Left cardiac atrium (tissue), 4 donors: ENCODE data around the gene NCF1. TPM values are rescaled to one million over a fixed set of nuclear protein-coding genes. Genes with fewer than 3 reads are reported as not detected.
"Not testable (repeated sequence)": the region's sequence is repeated elsewhere in the genome, so short reads cannot be mapped to it uniquely, and the experiment has no call there.

Experiments used
- ATAC-seq, 2 donors: fragments of 200-7000 bp; cut with Tn5 transposase; one replicate each; pipeline ENCODE4 v1.9.1; 2020; ENCODE audit warnings: mild to moderate bottlenecking in 2 of 2, moderate library complexity in 2 of 2
- DNase-seq: peaks from one replicate; pipeline ENCODE4 v3.0.0-alpha.2; 2020
- intact Hi-C, 2 donors: fragments of 100-400 bp; cut with DNase I; formaldehyde crosslinking; loops; one replicate each; pipeline versions ENCODE4 v1.14.1 to v1.15.1; 2022 to 2023
- total RNA-seq, 2 donors: library from RNA; stranded (reverse); fragmentation: NEBNext Ultra II Directional; extraction: Animal tissue kit (Norgen Biotek cat#: 25700); gene quantifications; one replicate each; pipeline ENCODE4 v1.2.1, GENCODE V29; 2021
- donor health status: DM: no; HTN: yes; CAD: no.
- donor health status: DM: no; HTN: yes; CAD: no; lungs with severe emphysema.
- donor health status: DM: yes; HTN: yes; CAD: no.
- donor health status: Dilated cardiomyopathy.

The NCF1 gene
- total RNA-seq, 2 donors from 2014 or later = 1.9 to 10.8 TPM

DNA sequence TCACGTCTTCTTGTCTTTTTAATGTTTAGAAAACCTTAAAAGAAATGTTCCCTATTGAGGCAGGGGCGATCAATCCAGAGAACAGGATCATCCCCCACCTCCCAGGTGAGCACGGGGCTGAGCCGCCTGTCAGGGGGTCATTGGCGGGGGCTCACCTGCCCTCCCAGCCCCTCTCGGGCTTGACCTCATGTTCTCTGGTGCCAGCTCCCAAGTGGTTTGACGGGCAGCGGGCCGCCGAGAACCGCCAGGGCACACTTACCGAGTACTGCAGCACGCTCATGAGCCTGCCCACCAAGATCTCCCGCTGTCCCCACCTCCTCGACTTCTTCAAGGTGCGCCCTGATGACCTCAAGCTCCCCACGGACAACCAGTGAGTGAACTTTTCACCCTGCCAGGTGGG lies 5.2 kb downstream of the NCF1 start:
- ATAC-seq, intact Hi-C loops, DNase-seq: not testable (repeated sequence)

DNA sequence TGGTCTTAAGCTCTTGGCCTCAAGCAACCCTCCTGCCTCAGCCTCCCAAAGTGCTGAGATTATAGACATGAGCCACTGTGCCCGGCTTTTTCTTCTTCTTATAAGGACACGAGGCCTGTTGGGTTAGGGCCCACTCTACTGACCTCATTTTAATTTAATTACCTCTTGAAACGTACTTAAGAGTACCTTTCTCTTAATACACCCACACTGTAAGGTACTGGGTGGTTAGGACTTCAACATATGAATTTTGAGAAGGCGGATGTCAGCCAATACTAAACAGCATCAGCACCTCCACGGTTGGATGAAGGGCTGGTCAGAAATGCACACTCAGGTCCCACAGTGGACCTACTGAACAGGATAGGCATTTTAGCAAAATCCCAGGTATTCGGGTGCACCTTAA lies 7.9 kb downstream of the NCF1 start:
- intact Hi-C loops = not testable (repeated sequence)

DNA sequence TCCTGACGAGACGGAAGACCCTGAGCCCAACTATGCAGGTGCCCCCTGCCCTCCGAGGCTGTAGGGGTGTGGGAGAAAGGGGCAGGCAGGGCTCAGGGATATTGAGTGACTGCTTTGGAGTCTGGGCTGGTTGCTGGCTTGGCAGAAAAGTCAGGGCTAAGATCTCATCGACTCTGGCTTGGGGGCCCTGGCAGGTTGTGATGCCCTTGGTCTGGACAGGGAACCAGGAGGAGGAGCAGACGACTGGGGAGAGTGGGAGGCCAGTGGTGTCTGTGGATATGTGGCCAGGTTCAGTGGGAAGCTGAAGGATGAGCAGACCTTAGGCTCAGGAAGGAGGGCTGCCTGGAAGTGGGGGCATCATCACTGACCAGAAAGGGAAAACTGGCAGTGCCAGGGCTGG lies 9.8 kb downstream of the NCF1 start:
- DNase-seq, ATAC-seq, intact Hi-C loops: not testable (repeated sequence)

More for the DNA sequence above, 7.9 kb downstream of the NCF1 start:
- ATAC-seq, DNase-seq: not testable (repeated sequence)

DNA sequence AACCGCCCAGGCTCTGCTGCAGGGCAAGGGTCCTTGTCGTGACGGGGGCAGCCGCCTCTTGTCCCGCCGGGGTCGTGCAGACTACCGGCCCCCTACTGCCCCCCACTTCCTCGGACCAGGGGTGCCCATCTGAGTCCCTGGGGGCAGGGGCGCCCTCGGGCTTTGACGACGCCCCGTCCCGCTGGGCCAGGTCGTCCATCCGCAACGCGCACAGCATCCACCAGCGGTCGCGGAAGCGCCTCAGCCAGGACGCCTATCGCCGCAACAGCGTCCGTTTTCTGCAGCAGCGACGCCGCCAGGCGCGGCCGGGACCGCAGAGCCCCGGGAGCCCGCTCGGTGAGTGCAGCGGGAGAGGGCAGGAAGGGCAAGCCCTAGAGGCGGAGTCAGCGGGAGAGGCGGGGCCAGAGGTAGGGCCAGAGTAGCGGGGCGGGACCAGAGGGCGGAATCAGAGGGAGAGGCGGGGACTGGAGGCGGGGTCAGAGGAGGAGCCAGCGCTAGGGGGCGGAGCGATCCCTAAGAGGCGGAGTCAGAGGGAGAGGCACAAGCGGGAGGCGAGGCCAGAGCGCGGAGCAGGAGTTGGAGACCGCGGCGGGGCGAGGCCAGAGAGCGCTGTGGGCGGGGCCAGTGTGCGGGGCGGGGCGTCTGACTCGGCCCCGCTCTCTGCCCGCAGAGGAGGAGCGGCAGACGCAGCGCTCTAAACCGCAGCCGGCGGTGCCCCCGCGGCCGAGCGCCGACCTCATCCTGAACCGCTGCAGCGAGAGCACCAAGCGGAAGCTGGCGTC lies 14.7 kb downstream of the NCF1 start:
- intact Hi-C loops = not testable (repeated sequence)
- peak; percentile 94 for DNase-seq
- peak; percentile 97 to 98 for ATAC-seq

DNA sequence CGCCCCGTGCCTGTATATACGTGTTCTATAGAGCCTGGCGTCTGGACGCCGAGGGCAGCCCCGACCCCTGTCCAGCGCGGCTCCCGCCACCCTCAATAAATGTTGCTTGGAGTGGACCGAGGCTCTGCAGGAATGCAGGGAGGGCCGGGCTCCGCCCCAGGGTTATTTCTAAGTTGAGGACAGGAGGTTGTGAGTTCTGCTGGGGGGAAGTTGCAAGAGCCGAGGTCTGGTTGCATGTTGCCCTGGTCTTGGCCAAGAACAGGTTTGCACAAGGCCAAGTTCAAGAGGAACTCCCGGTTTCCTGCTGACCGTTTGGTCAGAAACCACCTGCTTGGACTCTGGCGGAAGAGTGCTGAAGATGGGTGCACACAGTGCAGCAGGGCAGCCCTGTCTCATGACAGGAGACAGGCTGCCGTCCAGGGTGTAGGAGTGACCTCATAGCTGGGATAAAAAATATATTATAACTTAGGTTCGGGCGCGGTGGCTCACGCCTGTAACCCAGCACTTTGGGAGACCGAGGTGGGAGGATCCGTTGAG lies 15.5 kb downstream of the NCF1 start:
- intact Hi-C loops = not testable (repeated sequence)
- peak; percentile 23 to 27 for ATAC-seq

DNA sequence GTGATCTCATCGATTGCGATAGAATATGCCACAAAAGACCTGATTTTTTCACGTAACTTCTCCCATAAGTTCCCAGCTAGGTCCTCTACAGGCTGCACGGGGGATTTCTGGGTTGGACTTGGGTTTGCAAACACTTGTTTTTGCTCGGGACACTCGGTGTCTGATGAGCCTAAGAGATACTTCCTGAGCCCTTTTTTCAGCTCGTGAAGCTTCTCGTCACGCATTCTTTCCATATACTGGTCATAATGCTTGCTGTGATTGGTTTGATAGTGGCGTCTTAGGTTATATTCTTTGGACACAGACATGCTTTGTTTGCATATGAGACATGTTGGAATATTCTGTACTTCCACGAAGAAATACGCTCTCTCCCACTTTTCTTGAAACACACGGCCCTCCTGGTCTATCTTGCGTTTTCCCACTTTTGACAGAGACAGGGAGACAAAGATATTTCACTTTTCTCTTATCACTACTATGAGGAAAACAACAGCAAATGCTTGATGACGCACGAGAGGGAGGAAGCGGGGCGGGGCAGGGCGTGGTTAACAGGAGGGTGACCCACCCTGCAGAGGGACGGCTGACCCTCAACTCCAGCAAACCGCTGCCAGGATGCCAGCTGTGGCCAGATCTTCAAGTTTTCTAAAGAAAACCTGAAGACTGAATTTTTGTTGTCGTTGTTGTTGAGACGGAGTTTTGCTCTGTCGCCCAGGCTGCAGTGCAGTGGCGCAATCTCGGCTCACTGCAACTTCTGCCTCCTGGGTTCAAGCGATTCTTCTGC lies 24.2 kb downstream of the NCF1 start:
- ATAC-seq, DNase-seq, intact Hi-C loops: not testable (repeated sequence)

More for the DNA sequence above, 15.5 kb downstream of the NCF1 start:
- DNase-seq = not testable (repeated sequence)

DNA sequence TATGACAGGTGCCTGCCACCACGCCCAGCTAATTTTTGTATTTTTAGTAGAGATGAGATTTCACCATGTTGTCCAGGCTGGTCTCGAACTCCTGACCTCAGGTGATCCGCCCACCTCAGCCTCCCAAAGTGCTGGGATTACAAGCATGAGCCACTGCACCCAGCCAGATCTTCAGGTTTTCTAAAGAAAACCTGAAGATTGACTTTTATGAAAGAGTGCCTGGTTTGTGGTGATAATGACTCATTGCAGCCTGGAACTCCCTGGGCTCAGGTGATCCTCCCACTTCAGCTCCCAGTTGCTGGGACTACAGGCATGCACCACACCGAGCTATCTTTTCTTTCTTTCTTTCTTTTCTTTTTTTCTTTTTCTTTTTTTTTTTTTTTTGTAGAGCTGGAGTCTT lies 24.8 kb downstream of the NCF1 start:
- ATAC-seq = peak in 1 of 2 donors; percentile 71
- DNase-seq, intact Hi-C loops: not testable (repeated sequence)

DNA sequence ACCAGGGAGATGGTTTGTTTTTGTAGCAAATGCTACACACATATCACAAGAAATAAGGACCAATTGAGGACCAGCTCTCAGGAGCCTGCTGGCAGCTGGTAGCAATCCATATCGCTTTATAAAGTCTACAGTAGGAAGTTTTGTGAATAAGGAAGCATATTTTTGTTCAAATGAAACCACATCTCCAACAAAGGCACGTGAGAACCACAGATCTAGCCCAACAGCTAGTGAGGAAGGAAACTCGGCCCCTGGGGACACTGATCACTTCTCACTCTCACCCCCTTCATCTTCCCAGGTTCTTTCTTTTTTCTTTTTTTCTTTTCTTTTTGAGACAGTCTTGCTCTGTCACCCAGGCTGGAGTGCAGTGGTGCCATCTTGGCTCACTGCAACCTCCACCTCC lies 42.1 kb downstream of the NCF1 start:
- peak in 1 of 2 donors; percentile 23 for ATAC-seq
- intact Hi-C loops, DNase-seq: not testable (repeated sequence)

DNA sequence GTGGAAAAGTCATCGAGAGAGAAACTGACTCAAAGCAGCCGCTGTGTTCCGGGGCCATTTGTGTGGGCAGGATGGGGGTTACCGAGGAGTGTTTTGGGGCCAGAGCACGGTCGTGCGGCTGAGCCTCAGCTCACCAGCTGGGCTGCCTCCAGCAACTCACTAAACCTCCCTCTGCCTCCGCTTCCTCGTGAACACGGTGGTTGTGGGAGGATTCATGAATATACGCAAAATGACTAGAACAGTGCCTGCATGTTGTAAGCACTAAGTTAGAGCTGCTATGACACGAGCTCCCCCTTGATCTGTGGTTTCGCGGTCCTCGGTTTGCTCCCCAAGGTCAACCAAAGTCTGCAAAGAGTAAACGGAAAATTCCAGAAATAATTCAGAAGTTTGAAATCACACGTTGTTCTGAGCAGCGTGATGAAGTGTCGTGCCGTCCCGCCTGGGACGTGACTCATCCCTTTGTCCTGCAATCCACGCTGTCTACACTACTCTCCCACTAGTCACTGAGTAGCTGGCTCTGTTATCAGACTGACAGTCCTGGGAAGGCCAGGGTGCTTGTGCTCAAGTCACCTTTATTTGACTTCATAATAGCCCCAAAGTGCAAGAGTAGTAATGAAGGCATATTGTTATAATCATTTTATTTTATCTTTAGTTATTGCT lies 46.5 kb downstream of the NCF1 start:
- intact Hi-C loops, DNase-seq: not testable (repeated sequence)
- peak; percentile 61 to 92 for ATAC-seq

DNA sequence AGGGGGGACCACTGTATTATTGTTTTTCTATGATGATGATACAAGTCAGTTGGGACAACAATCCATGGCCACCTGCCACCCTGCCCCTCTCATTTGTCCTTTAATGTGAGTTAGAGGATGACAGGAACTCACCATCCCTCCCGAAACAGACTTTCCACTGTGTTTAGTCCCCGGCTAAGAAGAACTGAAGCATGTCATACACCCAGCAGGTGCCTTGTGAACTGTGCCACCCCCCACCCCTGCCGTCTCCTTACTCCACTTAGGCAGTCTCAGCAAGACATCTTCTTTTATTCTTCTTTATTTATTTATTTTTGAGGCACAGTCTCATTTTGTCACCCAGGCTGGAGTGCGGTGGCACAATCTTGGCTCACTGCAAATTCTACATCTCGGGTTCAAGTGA lies 47.4 kb downstream of the NCF1 start:
- ATAC-seq, intact Hi-C loops, DNase-seq: not testable (repeated sequence)

DNA sequence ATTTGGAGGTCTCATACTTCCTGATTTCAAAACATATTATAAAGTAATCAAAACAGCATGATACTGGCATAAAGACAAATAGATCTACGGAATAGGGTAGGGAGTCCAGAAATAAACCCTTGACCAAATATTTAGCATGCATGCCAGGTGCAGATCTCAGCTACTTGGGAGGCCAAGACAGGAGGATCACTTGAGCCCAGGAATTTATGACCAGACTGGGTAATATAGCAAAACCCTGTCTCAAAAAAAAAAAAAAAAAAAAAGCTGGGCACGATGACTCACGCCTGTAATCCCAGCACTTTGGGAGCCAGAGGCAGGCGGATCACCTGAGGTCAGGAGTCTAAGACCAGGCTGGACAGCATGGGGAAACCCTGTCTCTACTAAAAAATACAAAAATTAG lies 56.1 kb downstream of the NCF1 start:
- intact Hi-C loops = not testable (repeated sequence)
- ATAC-seq = peak in 1 of 2 donors; percentile 25

DNA sequence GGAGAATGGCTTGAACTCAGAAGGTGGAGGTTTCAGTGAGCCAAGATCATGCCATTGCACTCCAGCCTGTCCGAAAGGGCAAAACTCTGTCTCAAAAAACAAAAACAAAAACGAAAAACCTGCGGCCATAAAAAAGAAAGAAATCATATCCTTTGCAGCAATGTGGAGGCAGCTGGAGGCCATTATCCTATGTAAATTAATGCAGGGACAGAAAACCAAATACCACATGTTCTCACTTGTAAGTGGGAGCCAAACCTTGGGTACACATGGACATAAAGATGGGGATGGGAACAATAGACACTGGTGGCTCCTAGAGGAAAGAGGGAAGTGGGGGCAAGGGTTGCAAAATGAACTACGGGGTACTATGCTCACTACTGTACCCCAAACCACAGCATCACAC lies 56.6 kb downstream of the NCF1 start:
- intact Hi-C loops, ATAC-seq, DNase-seq: not testable (repeated sequence)

More for the DNA sequence above, 56.1 kb downstream of the NCF1 start:
- DNase-seq = not testable (repeated sequence)

Other genes starting within 250 kb of the NCF1 start
- 100 to 1,000 TPM; 131 to 132 TPM for gene GTF2I, start 116.3 kb upstream of the NCF1 start, total RNA-seq
- 10 to 100 TPM in 1 of 2 donors, 1 to 10 TPM in 1; 9.1 to 19.1 TPM for gene GTF2IRD2, start 77.6 kb downstream of the NCF1 start, total RNA-seq
- 10 to 100 TPM; 31.0 to 35.6 TPM for gene CASTOR2, start 190.7 kb downstream of the NCF1 start, total RNA-seq